Measurements from ENCODE around the gene ANKRD55.

GRCh38 chr5:56064984-56065383 is 168.1 kb downstream of the ANKRD55 start:
- no peak for TF ChIP-seq POLR2A (IDR thresholded peaks at IDR 0.05)
- TF ChIP-seq CTCF (IDR thresholded peaks at IDR 0.05) = no peak
